GM13977 (cell line): ENCODE results near the gene ZNF618.

Experiments used
- DNase-seq: peaks from one replicate; pipeline ENCODE4 v3.0.0; 2012; ENCODE audit warnings: low spot score
- in situ Hi-C: fragments of 300-500 bp; cut with MboI; formaldehyde crosslinking; loops from one replicate; pipeline ENCODE4 v1.12.0; 2022; ENCODE audit warnings: low sequenced_read_pairs, low pct_unique_long_range_greater_than_20kb, mixed read lengths, inconsistent platforms; ENCODE audit not compliant: unreplicated experiment
- TF ChIP-seq, protein P1 (sequence below): IDR thresholded peaks from 2 replicates; pipeline ENCODE4 v1.5.1; 2012; ENCODE audit warnings: mild to moderate bottlenecking, control low read depth; ENCODE audit not compliant: insufficient read depth; ENCODE audit errors: extremely low read depth, missing control alignments

The ZNF618 gene

DNA sequence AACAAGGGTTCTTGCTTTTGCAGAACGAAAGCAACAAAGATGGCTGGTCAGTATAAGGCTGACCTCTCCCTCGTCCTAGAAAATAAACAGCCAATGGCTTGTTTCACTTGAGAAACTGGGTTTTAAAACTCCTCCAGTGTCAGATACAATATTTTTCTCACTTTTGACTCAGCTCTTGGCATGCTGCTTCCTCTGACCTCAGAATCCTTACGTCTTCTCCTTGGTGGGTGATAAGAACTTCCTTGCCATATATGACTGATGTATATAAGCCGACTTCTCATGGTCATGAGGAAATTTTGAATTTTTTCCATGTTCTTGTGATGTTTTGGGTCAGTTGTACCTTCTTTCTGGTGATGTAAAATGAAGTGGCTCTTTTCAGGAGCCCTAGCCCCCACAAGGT is 3.8 kb downstream of the ZNF618 start:
- TF ChIP-seq, protein P1, sequence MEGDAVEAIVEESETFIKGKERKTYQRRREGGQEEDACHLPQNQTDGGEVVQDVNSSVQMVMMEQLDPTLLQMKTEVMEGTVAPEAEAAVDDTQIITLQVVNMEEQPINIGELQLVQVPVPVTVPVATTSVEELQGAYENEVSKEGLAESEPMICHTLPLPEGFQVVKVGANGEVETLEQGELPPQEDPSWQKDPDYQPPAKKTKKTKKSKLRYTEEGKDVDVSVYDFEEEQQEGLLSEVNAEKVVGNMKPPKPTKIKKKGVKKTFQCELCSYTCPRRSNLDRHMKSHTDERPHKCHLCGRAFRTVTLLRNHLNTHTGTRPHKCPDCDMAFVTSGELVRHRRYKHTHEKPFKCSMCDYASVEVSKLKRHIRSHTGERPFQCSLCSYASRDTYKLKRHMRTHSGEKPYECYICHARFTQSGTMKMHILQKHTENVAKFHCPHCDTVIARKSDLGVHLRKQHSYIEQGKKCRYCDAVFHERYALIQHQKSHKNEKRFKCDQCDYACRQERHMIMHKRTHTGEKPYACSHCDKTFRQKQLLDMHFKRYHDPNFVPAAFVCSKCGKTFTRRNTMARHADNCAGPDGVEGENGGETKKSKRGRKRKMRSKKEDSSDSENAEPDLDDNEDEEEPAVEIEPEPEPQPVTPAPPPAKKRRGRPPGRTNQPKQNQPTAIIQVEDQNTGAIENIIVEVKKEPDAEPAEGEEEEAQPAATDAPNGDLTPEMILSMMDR, result no peak
- DNase-seq, result no peak
- in situ Hi-C loops, result no loop called here

DNA sequence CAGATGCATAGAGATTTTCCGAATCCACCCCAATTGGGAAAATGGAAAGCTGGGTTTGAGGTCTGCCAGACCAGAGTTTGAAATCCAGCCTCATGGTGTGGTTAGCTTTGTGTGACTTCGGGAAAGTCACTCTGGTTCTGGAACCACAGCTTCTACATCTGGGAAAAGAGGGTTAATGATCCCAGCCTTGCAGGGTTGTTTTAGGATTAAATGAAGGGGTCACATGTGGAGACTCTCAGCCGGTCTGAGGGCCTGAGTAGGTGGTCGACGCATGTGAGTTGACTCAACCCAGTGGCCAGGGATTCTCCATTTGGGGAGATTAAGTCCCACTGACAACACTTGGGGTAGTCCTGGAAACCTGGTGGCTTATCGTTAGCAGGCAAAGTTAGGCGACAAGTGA is 6.1 kb downstream of the ZNF618 start:
- in situ Hi-C loops, result no loop called here
- DNase-seq, result no peak
- TF ChIP-seq, protein P1, result no peak

DNA sequence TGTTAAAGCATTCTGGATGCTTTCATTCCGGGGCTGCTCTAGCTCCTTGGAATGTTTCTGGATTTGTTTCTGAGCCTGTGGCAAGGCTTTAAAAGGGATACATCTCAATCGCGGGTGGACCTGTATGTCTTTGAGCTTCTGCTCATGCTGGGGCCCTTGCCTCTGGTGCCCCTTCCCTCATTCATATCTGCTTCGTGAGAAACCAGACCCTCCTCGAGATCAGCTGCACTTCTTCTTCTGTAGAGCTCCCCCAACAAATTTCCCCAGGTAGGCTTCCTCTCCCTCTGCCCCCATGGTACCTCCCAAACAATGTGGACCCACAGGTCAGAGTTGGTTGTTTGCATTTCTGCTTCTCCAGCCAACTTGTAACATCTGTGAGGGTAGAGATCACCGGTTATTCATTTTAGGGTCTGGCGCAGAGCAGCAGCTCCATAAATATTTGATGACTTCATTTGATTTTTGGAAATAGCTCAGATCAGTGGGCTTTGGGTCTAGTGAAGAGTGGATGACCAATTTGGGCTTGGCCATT is 6.6 kb downstream of the ZNF618 start:
- TF ChIP-seq, protein P1, result no peak
- no peak for DNase-seq
- in situ Hi-C loops, result no loop called here

DNA sequence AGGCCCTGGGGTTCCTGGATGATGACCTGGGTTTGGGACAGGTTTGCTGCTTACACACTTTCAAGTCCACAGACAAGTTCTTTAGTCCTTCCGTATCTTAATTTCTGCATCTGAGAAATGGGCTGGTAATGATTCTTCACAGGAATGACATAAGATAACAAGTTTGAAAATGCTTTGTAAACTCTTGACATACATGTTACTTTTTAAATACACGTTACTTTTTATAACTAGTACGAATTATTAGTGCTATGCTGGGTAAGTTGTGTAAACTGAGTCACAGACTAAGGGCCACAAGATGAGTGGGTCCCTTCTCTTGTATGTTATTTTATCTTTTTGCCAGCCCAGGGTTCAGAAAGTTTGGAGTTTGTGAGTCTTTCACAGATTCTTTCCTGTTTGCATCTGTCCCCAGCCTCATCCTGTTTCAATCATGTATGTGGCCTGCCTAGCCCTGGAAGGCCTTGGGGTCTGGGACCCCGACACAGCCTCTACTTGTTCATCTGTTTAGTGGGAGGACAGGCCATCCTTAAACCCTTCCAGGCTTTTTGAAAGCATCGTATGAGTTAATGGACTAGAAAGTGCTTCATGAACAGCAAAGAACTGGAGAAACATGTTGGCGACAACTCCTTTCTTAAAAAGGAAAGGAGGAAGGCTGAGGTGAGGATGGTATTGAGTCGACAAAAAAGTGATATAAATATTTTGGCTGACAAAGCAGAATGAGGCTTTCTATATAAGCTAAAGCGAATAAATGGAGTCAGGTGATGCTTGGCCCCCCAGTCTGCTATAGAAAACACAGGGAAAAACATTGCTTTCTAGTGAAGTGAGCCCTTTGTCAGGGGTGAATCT is 9.3 kb downstream of the ZNF618 start:
- TF ChIP-seq, protein P1, result no peak
- no peak for DNase-seq
- in situ Hi-C loops, result no loop called here

DNA sequence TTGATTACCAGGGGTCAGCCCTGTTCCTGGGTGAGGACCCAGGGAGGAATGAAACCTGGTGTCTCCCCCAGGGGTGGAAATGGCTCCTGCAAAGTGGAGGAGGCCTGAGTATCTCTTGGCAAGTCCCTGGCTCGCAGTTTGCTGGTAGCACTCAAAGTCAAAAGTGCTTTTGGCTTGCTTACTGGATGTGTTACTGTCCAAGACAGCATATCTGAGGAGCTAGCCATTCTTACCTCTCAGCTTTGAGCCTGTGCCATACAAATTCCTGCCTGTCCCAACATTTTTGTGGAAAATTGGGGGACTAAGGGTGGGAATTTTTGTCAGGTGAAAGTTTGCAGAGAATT is 9.9 kb downstream of the ZNF618 start:
- TF ChIP-seq, protein P1, result no peak
- no peak for DNase-seq
- in situ Hi-C loops, result no loop called here

DNA sequence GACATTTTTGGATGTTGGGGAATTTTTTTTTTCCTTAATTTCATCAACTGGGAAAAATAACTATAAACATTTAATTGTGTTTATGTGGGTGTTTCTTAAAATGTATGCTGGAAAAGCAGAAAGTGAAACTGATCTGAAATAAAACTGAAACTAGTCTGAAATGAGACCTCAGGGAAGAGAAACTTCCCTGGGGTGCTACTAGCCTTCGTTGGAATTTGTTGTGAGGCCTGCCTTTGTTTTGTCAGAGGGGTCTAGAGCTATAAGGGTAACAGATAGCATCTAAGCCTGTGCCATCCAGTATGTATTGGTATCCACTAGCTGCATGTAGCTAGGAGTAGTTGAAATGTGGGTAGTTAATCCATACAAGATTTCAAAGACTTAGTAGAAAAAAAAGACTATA is 10.4 kb downstream of the ZNF618 start:
- in situ Hi-C loops, result no loop called here

More for the DNA sequence above, 10.4 kb downstream of the ZNF618 start:
- TF ChIP-seq, protein P1, result no peak
- no peak for DNase-seq
